Sciatic nerve (tissue), 2 donors: ENCODE measurements around the gene FOXD4L6. TPM values are rescaled to one million over a fixed set of nuclear protein-coding genes. Genes with fewer than 3 reads are reported as not detected.
"Not testable (repeated sequence)": the region's sequence is repeated elsewhere in the genome, so short reads cannot be mapped to it uniquely, and the experiment has no call there.

Experiments used
- ATAC-seq: fragments of 200-7000 bp; cut with Tn5 transposase; one replicate; pipeline ENCODE4 v1.9.1; 2020; ENCODE audit warnings: mild to moderate bottlenecking, moderate library complexity
- DNase-seq: peaks from one replicate; pipeline ENCODE4 v3.0.0-alpha.2; 2020; ENCODE audit warnings: low spot score
- intact Hi-C: fragments of 100-400 bp; cut with DNase I; formaldehyde crosslinking; loops from one replicate; pipeline ENCODE4 v1.14.2; 2022
- total RNA-seq: library from RNA; stranded (reverse); fragmentation: NEBNext Ultra II Directional; extraction: Animal tissue kit (Norgen Biotek cat#: 25700); gene quantifications from one replicate; pipeline ENCODE4 v1.2.1, GENCODE V29; 2021
- donor health status: DM: no; HTN: no; CAD: no.
- donor health status: DM: no; HTN: no; CAD: no.

Gene FOXD4L6
- total RNA-seq = not detected

DNA sequence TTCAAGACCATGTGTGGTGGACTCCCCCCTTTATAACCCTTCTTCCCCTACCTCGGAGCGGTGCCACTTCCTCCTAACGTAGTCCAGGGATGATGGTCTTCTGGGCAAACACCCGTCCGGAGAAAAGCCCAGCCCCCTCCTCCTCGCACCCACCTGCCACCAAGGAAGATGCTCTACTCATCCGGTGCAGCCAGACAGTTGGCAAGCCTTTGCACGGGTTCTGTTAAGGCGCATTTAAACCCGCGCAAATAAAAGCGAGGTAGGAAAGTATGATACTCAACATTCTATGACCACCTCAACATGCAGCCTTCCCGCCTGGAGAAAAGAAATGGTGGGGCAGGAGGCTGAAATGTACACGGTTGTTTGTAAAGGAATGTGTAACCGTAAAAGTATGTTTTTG, at the start of gene FOXD4L6:
Gene FOXD4L6 (minus strand): TSS at position 101 of the 400 bp plus-strand sequence. CDS start 298 bp downstream, outside the sequence.
- intact Hi-C loops, DNase-seq, ATAC-seq: not testable (repeated sequence)

DNA sequence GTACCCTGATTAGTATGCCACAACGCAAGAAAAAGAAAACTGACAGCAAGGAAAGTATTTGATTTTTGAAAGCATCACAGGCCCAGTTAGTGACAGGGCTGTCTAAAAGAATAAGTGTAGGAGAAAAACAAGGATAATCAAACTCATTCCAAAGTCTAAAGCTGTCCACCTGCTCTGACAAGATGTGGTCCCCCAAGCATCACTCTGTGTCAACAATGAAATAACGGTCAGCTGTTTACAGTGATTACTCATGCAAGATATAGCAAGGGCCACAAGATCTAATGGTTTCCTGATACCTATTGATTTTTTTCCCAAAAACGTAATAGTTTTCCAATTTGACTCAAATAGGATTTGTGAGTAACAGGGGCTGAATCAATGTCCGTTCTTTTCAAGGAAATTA, 46.5 kb upstream of the FOXD4L6 start:
- intact Hi-C loops, DNase-seq, ATAC-seq: not testable (repeated sequence)

DNA sequence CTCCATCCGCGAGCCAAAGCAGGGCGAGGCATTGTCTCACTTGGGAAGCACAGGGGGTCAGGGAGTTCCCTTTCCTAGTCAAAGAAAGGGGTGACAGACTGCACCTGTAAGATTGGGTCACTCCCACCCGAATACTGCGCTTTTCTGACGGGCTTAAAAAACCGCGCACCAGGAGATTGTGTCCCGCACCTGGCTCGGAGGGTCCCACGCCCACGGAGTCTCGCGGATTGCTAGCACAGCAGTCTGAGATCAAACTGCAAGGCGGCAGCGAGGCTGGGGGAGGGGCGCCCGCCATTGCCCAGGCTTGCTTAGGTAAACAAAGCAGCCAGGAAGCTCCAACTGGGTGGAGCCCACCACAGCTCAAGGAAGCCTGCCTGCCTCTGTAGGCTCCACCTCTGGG, 21.6 kb upstream of the FOXD4L6 start:
- DNase-seq, ATAC-seq, intact Hi-C loops: not testable (repeated sequence)

DNA sequence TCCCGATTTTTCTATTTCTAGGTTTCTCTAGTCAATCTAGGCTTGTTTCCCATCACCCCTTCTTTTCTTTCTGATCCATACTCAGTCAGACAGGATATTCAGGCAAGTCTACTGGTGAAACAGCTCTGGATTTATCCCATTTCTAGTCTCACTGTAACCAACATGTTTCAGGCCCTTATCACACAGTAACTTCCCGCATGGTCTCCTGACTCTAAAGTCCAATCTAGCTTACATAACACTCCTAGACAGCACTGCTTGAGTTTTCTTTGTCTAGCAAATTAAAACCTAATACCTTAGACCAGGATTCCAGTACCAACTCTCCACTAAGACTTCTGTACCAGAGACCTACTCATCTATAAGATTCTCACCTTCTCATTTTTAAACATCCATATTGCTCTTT, 13.4 kb upstream of the FOXD4L6 start:
- ATAC-seq, intact Hi-C loops, DNase-seq: not testable (repeated sequence)

DNA sequence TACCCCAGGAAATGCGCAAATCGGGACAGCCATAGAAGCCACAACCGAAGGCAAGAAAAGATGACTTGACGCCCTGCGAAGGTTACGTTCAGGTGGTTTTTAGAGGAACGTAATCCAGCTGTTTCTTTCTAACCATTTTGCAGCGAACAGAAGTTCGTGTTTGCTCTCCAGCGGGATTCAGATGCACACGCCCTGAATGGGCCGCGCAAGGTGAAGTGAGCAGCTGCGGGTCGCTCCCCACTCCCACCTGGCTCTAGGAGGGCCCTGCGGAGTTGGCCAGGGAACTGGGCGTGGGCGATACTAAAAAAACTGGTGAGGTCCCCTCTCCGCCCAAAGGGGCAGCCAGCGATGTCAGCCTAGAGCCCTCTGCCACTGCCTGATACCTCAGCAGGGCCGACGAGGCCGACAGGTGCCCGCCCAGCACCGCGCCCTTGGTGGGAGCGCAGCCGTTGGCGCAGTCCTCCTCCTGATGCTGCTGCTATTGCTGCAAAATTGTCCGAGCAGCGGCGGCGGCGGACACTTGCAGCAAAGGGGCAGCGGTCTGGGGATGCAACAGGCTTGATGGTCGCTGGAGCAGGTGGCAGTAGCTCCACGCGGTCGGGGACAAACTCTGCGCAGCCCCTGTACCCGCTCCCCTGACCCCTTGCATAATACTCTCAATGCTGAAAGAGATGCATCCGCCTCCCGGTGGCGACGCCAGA, 1.6 kb downstream of the FOXD4L6 start:
- ATAC-seq, DNase-seq, intact Hi-C loops: not testable (repeated sequence)

DNA sequence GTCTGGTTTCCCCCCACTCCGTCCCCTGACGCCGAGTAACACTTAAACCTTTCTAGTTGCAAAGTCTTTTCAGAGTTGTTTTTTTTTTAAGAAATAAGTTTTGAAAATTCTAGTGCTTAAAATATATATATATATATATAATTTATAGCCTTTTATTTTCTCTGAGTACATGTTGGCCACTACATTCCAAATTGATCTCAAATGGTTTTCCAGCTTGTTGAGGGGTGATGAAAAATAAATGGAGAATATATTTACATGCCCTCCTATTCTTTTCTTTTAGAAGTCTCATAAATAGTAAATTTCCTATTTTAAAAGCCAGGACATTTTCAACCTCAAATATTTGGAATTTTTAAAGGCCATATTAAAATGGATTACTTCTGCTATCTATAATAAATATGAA, 2.5 kb downstream of the FOXD4L6 start:
- DNase-seq, ATAC-seq, intact Hi-C loops: not testable (repeated sequence)

DNA sequence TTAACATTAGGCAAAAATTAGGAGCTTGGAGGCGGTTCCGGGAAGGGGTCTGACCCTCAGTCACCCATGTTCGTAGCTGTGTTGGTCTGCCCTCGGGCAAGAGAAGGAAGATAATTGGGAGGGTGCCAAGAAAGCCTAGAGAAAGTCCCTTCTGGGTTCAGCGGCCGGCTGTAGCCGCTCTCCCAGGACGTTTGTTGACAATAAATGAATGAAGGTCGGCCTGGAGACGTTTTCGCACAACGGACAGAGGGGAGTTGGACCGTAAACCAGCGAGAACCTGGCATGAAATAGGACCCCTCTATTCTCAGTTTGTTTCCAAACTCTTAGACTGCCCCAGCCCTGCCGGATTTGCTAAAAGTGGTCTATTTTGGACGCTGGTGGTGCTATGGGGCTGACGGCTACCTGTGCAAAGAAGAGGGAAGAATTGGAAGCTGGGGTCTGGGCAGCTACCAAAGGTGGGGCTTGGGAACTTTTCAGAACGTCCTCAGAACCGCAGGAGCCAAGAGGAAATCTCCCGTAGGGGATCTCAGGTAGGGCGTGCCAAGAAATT, 3.3 kb downstream of the FOXD4L6 start:
- intact Hi-C loops, DNase-seq: not testable (repeated sequence)
- peak; percentile 39 for ATAC-seq

DNA sequence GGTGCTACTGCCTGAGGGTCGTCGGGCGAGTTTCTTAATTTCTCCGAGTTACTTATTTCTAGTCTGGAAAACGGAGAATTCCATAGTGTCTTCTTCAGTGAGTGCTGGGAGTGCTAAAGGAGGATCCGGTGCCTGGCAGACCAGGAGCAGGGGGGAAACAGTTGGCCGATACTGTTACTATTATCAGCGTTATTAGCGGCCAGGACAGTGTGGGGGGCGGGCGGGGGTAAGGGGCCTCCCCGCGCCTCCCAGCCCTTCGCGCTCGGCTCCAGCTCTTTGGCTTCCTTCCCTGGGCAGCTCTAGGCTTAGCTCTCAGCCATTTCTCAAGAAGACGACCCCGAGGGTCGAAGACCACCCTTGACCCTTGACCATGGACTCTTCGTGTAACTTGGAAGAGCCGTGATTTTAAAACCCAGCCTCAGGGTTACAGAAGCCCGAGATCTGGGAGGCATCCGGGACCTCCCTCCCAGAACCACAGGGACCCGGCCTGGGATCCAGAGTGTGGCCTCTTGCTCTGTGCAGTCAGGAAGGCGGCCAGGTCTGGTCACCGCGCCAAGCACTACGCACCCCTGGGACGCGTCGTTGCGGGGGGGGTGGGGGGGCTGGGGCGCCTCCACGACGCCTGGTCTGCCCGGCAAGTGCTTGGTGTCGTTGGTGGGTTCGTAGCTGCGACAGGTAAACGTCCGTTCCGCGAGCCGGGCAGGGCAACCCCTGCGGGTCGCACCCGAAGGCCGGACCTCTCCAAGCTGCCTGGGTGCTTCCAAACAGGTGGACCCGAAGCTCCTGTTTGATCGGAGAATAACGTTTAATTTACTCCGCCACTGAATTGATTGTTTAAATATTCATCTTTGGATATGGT, 4.0 kb downstream of the FOXD4L6 start:
- ATAC-seq = peak; percentile 61
- DNase-seq, intact Hi-C loops: not testable (repeated sequence)

DNA sequence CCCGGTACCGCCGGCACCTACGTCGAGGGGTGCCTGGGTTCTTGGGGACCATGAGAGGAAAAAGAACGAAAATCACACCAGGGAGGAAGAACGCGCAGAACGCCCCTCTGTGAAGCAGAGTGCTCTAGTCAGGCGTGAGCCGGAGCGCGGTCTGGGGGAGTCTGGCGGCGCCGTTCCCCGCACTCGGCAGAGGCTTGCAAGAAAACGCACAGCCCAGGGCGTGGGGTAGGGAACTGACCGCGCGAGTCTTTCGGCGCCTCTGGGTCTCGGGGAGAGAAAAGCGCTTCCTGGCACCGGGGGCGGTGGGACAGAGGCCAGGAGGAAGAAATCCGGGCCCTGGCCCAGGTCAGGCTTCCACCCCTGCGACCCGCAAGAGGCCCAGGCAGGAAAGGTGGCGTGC, 4.7 kb downstream of the FOXD4L6 start:
- intact Hi-C loops, DNase-seq: not testable (repeated sequence)
- ATAC-seq = peak; percentile 61

DNA sequence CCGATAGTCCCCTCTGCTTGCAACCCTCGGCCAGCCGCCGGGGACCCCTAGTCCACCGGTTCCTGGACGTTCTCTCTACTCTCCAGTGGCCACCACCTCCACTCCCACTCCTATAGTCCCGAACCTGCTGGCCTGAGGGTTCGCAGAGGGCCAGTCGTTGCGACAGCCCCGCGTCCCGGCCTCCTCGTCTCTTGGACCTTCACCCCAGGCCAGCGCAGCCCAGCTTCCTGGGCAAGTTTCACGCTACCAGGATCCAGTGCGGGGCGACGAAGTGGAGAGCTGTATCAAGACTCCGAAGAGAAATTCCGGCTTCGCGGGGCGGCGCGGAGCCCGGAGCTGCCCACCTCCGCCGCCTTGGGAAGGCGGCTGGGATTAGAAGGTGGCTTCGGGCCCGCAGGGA, 5.1 kb downstream of the FOXD4L6 start:
- peak; percentile 15 for ATAC-seq
- intact Hi-C loops, DNase-seq: not testable (repeated sequence)

DNA sequence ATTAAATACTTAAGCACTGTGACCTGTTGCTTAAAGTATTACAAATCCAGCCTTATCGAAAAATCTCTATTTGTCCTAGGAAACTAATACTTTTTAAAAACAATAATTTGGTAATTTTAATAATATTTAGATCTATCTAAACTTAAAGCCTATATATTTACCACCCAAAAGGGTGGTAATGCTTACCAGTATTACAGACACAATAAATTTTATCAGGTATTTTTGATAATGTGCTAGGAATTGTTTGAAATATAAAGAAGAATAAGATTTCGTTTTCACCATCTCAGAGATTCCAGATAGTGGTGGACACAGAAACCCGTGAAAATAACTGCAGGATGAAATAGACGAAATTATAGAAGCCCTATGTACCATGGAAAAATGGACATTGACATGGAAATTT, 7.8 kb downstream of the FOXD4L6 start:
- ATAC-seq, intact Hi-C loops, DNase-seq: not testable (repeated sequence)

DNA sequence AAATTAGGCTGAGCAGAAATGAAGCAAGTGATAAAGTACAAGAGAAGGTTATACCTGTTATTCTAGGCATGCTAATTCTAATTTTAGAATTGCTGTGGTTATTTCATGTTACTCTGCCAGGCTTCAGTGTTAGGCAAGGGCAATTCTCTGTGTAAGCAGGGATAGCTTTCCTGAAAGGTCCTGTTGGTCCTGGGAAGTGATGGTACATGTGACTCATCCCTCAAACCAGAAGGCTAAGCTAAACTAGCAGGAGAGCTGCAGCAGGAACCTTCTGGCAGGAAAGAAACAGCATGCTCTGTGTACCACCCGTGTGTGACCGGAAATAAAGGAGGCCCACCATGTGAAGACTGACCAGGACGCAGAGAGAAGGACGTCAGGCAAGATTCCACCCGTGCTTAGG, 8.8 kb downstream of the FOXD4L6 start:
- intact Hi-C loops, DNase-seq, ATAC-seq: not testable (repeated sequence)

DNA sequence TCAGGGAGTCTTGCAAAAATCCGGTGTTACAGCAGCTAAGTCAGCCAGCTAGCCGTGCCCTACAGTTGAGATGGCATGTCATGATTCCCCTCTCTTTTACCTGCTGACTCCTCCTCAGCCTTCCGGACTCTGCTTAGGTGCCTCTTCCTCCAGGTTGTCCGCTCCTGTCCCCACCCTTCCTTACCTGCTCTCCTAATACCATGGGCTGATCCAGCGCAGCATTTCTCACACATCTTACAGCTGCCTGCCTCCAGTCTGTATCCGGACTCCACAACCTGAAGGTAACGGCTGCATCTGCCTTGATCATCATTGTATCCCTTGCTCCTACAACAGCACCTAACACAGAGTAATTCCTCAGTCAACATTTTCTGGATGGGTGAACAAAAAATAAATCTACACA, 9.2 kb downstream of the FOXD4L6 start:
- peak; percentile 52 for ATAC-seq
- DNase-seq, intact Hi-C loops: not testable (repeated sequence)

DNA sequence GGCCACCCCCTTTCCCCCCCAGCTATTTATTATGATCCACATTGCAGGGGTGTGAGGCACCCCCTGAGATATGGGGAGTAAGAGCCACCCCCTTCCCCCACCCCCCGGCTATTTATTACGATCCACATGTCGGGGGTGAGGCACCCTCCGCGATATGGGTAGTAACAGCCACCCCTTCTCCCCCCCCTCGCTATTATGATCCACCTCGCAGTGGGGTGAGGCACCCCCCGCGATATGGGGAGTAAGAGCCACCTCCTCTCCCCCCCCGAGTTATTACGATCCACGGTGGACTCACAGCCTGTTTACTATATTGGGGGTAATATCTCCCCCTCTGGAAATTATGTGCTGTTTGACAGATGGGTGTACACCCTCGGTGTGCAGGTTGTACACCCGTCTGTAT, 15.1 kb downstream of the FOXD4L6 start:
- intact Hi-C loops, ATAC-seq, DNase-seq: not testable (repeated sequence)

DNA sequence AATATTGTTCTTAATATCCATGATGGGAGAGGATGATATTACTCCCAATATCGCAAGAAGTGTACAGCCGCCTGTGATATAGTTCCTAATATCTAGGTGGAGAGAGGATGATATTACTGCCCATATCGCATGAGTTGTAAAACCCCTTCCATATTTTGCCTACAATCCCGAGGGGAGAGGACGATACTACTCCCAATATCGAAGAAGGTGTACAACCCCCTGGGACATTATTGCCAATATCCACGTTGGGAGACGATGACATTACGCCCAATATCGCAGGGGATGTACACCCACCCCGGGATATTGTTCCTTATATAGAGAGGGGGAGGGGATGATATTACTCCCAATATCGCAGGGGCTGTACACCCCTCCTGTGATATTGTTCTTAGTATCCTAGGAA, 17.1 kb downstream of the FOXD4L6 start:
- ATAC-seq, DNase-seq, intact Hi-C loops: not testable (repeated sequence)

DNA sequence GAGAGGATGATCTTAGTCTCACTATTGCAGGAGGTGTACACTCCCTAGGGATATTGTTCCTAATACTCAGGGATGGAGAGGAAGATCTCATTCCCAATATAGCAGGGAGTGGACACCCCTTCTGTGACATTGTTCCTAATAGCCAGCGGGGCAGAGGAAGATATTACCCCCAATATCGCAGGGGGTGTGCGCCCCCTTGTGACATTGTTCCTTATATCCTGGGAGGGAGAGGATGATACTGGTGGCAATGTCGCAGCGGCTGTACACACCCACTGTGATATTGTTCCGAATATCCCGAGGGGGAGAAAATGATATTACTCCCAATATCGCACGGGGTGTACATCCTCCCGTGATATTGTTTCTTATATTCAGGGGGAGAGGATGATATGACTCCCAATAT, 17.6 kb downstream of the FOXD4L6 start:
- intact Hi-C loops, ATAC-seq, DNase-seq: not testable (repeated sequence)

DNA sequence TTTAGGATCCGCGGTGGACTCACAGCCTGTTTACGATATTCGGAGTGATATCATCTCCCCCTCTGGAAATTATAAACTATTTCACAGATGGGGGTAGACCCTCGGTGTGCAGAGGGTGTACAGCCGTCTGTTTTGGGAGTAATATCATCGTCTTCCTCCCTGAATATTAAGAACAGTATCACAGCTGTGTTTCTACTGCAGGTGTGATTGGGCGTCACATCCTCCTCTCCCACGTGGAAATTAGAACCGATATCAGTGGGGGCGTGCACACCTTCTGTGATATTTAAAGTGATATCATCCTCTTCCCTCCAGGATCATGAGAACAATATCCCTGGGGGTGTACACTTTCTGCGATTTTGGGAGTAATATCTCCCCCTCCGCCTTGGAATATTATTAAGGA, 19.2 kb downstream of the FOXD4L6 start:
- intact Hi-C loops, DNase-seq, ATAC-seq: not testable (repeated sequence)

DNA sequence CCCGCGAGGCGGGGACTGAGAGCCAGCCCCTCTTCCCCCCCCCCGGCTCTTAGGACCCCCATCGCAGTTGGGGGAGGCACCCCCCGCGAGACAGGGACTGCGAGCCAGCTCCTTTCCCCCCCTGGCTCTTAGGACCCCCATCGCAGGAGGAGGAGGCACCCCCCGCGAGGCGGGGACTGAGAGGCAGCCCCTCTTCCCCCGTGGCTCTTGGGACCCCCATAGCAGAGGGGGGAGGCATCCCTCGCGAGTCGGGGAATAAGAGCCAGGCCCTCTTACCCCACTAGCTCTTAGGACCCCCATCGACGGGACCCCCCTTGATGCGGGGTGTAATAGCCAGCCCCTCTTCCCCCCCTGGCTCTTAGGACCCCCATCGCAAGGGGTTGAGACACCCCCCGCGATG, 19.7 kb downstream of the FOXD4L6 start:
- peak; percentile 33 for ATAC-seq
- DNase-seq, intact Hi-C loops: not testable (repeated sequence)

DNA sequence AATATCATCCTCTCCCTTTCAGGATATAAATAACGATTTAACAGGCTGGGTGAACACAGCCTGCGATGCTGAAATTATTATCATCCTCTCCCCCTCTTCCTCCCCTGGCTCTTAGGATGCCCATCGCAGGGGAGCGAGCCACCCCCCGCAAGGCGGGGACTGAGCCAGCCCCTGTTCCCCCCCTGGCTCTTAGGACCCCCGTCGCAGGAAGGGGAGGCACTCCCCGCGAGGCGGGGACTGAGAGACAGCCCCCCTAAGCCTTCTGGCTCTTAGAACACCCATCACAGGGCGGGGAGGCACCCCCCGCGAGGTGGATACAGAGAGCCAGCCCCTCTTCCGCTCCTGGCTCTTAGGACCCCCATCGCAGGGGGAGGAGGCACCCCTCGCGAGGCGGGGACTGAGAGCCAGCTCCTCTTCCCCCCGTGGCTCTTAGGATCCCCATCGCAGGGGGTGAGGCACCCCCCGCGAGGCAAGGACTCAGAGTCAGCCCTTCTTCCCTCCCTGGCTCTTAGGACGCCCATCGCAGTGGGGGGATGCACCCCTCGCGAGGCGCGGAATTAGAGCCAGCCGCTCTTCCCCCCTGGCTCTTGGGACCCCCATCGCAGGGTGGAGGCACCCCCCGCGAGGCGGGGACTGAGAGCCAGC, 21.9 kb downstream of the FOXD4L6 start:
- DNase-seq, intact Hi-C loops: not testable (repeated sequence)
- ATAC-seq = peak; percentile 41
